Aorta (tissue), 5 donors: ENCODE measurements around the gene TNFSF8. TPM values are rescaled to one million over a fixed set of nuclear protein-coding genes. Genes with fewer than 3 reads are reported as not detected.

Source experiments
- ATAC-seq: fragments of 200-7000 bp; cut with Tn5 transposase; one replicate; pipeline ENCODE4 v1.9.1; 2022; ENCODE audit warnings: moderate library complexity; ENCODE audit not compliant: low FRiP score
- DNase-seq, 2 donors: peaks; one replicate each; pipeline ENCODE4 v3.0.0-alpha.2; 2020
- H3K27ac ChIP-seq, 2 donors: one replicate each; pipeline ENCODE4 v1.5.1; 2013; ENCODE audit warnings: low read length in 2 of 2, mild to moderate bottlenecking in 2 of 2, moderate library complexity in 2 of 2, control low read depth in 1 of 2, inconsistent platforms in 1 of 2, low read depth in 1 of 2
- H3K27me3 ChIP-seq, 2 donors: one replicate each; pipeline ENCODE4 v1.6.1; 2013; ENCODE audit warnings: control low read depth in 1 of 2, low read length in 1 of 2, mild to moderate bottlenecking in 1 of 2, moderate library complexity in 1 of 2; ENCODE audit not compliant: insufficient read depth in 2 of 2, control insufficient read depth in 1 of 2
- H3K36me3 ChIP-seq, 2 donors: one replicate each; pipeline ENCODE4 v1.6.1; 2013; ENCODE audit warnings: control low read depth in 1 of 2, low read length in 1 of 2, mild to moderate bottlenecking in 1 of 2; ENCODE audit not compliant: insufficient read depth in 2 of 2, control insufficient read depth in 1 of 2
- H3K4me1 ChIP-seq, 2 donors: one replicate each; pipeline ENCODE4 v1.6.1; 2013; ENCODE audit warnings: low read length in 2 of 2, control low read depth in 1 of 2, mild to moderate bottlenecking in 1 of 2, moderate library complexity in 1 of 2; ENCODE audit not compliant: insufficient read depth in 2 of 2, control insufficient read depth in 1 of 2
- H3K4me3 ChIP-seq, 2 donors: one replicate each; pipeline ENCODE4 v1.5.1; 2013; ENCODE audit warnings: low read length in 2 of 2, control low read depth in 1 of 2, mild to moderate bottlenecking in 1 of 2
- H3K9me3 ChIP-seq: one replicate; pipeline ENCODE4 v1.6.1; 2013; ENCODE audit warnings: mild to moderate bottlenecking, low read length; ENCODE audit not compliant: control insufficient read depth
- WGBS, 2 donors: extraction: QIAGEN DNeasy Blood & Tissue Kit; methylation state at CpG; one replicate each; pipeline ENCODE4 v1.1.7; 2013; 5-methylcytosine and 5-hydroxymethylcytosine counted together
- intact Hi-C, 2 donors: fragments of 100-400 bp; cut with DNase I; formaldehyde crosslinking; loops; one replicate each; pipeline versions ENCODE4 v1.14.2 to v1.15.0; 2022
- long read RNA-seq, 2 donors: library from polyadenylated mRNA; unstranded; transcript quantifications; one replicate each; pipeline ENCODE4 v2.0.0, GENCODE V29; 2020 to 2021
- polyA plus RNA-seq, 2 donors: library from polyadenylated mRNA; stranded (reverse); fragments of 200-250 nt; gene quantifications; one replicate each; pipeline ENCODE4 v1.2.3, GENCODE V29; 2013
- total RNA-seq, 2 donors: library from RNA; stranded (reverse); fragmentation: NEBNext Ultra II Directional; extraction: Animal tissue kit (Norgen Biotek cat#: 25700); gene quantifications; one replicate each; pipeline ENCODE4 v1.2.1, GENCODE V29; 2021
- donor health status: healthy with polysubstance abuse.
- donor health status: Bipolar disorder and iron deficiency.
- donor health status: DM: no; HTN: no; CAD: no.
- donor health status: DM: no; HTN: no; CAD: no.
- donor health status: DM: yes; HTN: yes; CAD: no.

Gene TNFSF8
- total RNA-seq, result 1 to 10 TPM; 3.7 to 5.8 TPM
- polyA plus RNA-seq, result 1 to 10 TPM in 1 of 2 donors, under 1 TPM in 1; 0.54 to 2.3 TPM
- long read RNA-seq, donor 1, transcript TNFSF8-201 (4 exons, 1,906 nt), result major isoform, 5 of 6 reads
- long read RNA-seq, donor 1, partial matches to known transcripts, result 0 of 6 reads
- long read RNA-seq, donor 1, other reads (novel, unspliced or antisense), result 0 of 6 reads
- long read RNA-seq, donor 2, partial matches to known transcripts, result 1 of 6 reads
- long read RNA-seq, donor 2, other reads (novel, unspliced or antisense), result 2 of 6 reads

GRCh38 chr9:114930056-114930812 is at the start of gene TNFSF8:
TSS of gene TNFSF8 (minus strand) at chr9:114930591. CDS start at chr9:114930303, 288 bp downstream.
- H3K27me3 ChIP-seq, result peaks cover 0 to 2% of the 10 kb centered on the region in 2 donors
- no peaks in the 10 kb centered on the region for H3K36me3 ChIP-seq
- whole genome bisulfite sequencing, 2 donors, result 86 to 88% methylated on average over 24 of the region's 24 CpGs
- peak in 1 of 2 donors; percentile 65 for DNase-seq
- no peak within 1 kb of the TSS for H3K27ac ChIP-seq
- no peaks in the 10 kb centered on the region for H3K9me3 ChIP-seq
- no peak for ATAC-seq
- H3K4me1 ChIP-seq, result peaks cover 0 to 2% of the 10 kb centered on the region in 2 donors
- H3K4me3 ChIP-seq, result no peak within 1 kb of the TSS
- intact Hi-C loops, result no loop called here

DNA sequence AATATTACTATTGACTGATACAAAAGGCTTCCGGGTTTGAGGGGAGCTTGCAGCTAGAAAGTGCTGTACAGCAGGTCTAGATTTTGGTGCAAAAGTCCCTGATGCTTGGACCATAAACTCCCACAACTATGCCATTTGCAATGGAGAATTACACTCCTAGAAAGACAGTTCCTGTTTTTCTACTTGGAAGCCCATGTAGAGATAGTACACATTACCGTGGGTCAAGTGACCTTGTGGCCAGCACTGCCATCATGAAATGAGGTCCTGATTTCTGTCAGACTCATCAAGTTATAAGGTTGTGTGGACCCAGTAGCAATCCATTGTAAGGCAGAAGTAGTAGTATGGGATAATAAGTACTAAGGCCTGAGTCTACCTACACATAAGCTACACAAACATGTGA is 42.8 kb upstream of the TNFSF8 start:
- Histone ChIP-seq H3K4me1 (no peaks in the 10 kb centered on the region), H3K4me3 (no peak overlapping the region), H3K27ac (no peak overlapping the region), H3K27me3 (no peaks in the 10 kb centered on the region), H3K36me3 (no peaks in the 10 kb centered on the region), H3K9me3 (no peaks in the 10 kb centered on the region)
- intact Hi-C loops, result no loop called here
- ATAC-seq (no peak), DNase-seq (no peak)
- WGBS, 2 donors, result 72 to 88% methylated on average over 2 of the region's 2 CpGs

GRCh38 chr9:114972510-114973136 is 42.2 kb upstream of the TNFSF8 start:
- Histone ChIP-seq H3K9me3 (no peaks in the 10 kb centered on the region), H3K36me3 (no peaks in the 10 kb centered on the region), H3K4me3 (no peak overlapping the region), H3K4me1 (no peaks in the 10 kb centered on the region), H3K27me3 (no peaks in the 10 kb centered on the region), H3K27ac (no peak overlapping the region)
- 51 to 52% methylated on average over 3 of the region's 3 CpGs for WGBS, 2 donors
- intact Hi-C loops, result no loop called here
- ATAC-seq (no peak), DNase-seq (no peak)

- no peaks in the 10 kb centered on the region for H3K4me1 ChIP-seq
- no peaks in the 10 kb centered on the region for H3K9me3 ChIP-seq
- H3K36me3 ChIP-seq, result no peaks in the 10 kb centered on the region
- no peak overlapping the region for H3K4me3 ChIP-seq
- WGBS, 2 donors, result 59 to 73% methylated on average over 1 of the region's 1 CpG
- no peaks in the 10 kb centered on the region for H3K27me3 ChIP-seq
- ATAC-seq (no peak), DNase-seq (no peak)
- intact Hi-C loops, result no loop called here
- no peak overlapping the region for H3K27ac ChIP-seq
Measured at GRCh38 chr9:114969269-114969668, 38.9 kb upstream of the TNFSF8 start.

DNA sequence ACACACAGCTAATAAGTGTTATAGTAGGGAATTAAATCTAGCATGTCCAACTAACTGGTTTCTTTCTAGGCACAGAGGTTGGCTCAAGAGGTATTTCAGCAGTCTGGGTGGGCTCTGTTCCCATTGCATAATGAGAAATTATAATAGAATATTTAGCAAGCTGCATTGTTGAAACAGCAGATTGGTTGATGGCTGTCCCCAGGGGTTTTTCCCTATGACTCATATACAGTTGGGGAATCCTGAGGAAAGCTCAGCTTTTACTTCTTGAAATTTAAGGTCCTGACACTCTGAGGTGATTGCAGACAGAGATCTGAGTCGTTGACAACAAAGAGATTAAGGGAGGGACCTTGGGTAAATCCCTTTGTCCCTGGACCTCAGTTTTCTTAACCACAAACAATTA is 38.3 kb upstream of the TNFSF8 start:
- Histone ChIP-seq H3K4me1 (no peaks in the 10 kb centered on the region), H3K36me3 (no peaks in the 10 kb centered on the region), H3K9me3 (no peaks in the 10 kb centered on the region), H3K27ac (no peak overlapping the region), H3K4me3 (no peak overlapping the region), H3K27me3 (no peaks in the 10 kb centered on the region)
- intact Hi-C loops, result no loop called here
- ATAC-seq (no peak), DNase-seq (no peak)
- 24 to 25% methylated on average over 1 of the region's 1 CpG for WGBS, 2 donors

DNA sequence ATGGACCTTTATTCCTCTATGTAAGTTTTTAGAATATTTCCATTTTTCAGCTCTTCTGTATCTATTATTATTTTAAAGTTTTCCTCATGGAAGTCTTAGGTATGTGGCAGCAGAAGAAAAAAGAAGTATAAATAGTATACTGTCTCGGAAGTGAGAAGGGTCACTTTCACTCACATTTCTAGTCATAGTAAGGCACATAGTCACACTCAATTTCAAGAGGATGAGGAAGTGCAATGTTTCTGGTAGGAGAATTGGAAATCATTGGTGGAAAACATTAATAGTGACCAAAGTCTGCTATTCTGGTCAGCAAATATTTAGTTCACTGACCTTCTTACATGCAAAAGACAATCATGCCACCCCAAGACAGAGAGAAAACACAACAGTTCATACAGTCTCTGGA is 35.2 kb upstream of the TNFSF8 start:
- Histone ChIP-seq H3K4me3 (no peak overlapping the region), H3K27ac (no peak overlapping the region), H3K9me3 (peaks cover 4% of the 10 kb centered on the region), H3K4me1 (no peaks in the 10 kb centered on the region), H3K36me3 (no peaks in the 10 kb centered on the region), H3K27me3 (no peaks in the 10 kb centered on the region)
- DNase-seq (no peak), ATAC-seq (no peak)
- intact Hi-C loops, result no loop called here
- 49 to 57% methylated on average over 1 of the region's 1 CpG for WGBS, 2 donors

- WGBS, 2 donors, result 76 to 77% methylated on average over 7 of the region's 7 CpGs
- intact Hi-C loops, result no loop called here
- Histone ChIP-seq H3K4me3 (no peak overlapping the region), H3K27me3 (no peaks in the 10 kb centered on the region), H3K36me3 (no peaks in the 10 kb centered on the region), H3K27ac (no peak overlapping the region), H3K4me1 (no peaks in the 10 kb centered on the region), H3K9me3 (peaks cover 9% of the 10 kb centered on the region)
- DNase-seq, result no peak
- no peak for ATAC-seq
Measured at GRCh38 chr9:114962809-114963208, 32.4 kb upstream of the TNFSF8 start.

DNA sequence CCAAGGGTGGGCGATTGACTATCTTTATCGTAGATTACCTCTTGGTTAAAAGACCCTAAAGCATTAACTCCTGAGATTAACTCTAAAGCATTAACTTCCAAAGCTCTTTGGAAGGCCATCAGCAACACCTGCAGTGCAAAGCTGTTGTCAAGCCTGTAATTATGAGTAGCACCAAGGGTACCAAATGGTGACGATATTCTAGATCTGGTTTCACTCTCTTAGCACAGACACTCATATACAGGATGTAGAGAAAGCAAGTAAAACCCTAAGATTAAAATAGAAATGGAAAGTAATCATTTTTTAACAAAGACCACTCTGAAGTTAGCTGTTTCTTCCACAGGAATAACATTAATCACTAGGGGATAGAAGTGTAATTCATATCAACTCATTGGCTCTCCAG is 29.9 kb upstream of the TNFSF8 start:
- Histone ChIP-seq H3K4me1 (no peaks in the 10 kb centered on the region), H3K36me3 (no peaks in the 10 kb centered on the region), H3K9me3 (peaks cover 9% of the 10 kb centered on the region), H3K27ac (no peak overlapping the region), H3K27me3 (no peaks in the 10 kb centered on the region), H3K4me3 (no peak overlapping the region)
- WGBS, 2 donors, result 85 to 87% methylated on average over 3 of the region's 3 CpGs
- no peak for ATAC-seq
- DNase-seq, result no peak
- intact Hi-C loops, result no loop called here
